GM19193 (cell line): Measurements from ENCODE around the gene PAPSS1.

ENCODE experiments used
- POLR2A ChIP-seq: IDR thresholded peaks from 4 replicates; pipeline ENCODE4 v1.6.1; 2011; ENCODE audit not compliant: insufficient read depth, insufficient read length; ENCODE audit errors: extremely low read depth

The PAPSS1 gene

GRCh38 chr4:107705742-107706556 lies 14.1 kb downstream of the PAPSS1 start:
- no peak for TF ChIP-seq POLR2A

- no peak for TF ChIP-seq POLR2A
These were observed 18.5 kb downstream of the PAPSS1 start for GRCh38 chr4:107701565-107701964.

GRCh38 chr4:107699466-107700206 lies 20.4 kb downstream of the PAPSS1 start:
- no peak for TF ChIP-seq POLR2A

- TF ChIP-seq POLR2A, result no peak
These were observed 26.9 kb downstream of the PAPSS1 start for GRCh38 chr4:107693132-107693531.

- no peak for TF ChIP-seq POLR2A
These were observed 27.8 kb downstream of the PAPSS1 start for GRCh38 chr4:107692202-107692601.

GRCh38 chr4:107691378-107691777 lies 28.7 kb downstream of the PAPSS1 start:
- TF ChIP-seq POLR2A, result no peak

GRCh38 chr4:107689912-107690587 lies 30.0 kb downstream of the PAPSS1 start:
- no peak for TF ChIP-seq POLR2A

- no peak for TF ChIP-seq POLR2A
These were observed 31.6 kb downstream of the PAPSS1 start for GRCh38 chr4:107688421-107688820.

- TF ChIP-seq POLR2A, result no peak
These were observed 34.3 kb downstream of the PAPSS1 start for GRCh38 chr4:107685740-107686139.

GRCh38 chr4:107683873-107684272 lies 36.2 kb downstream of the PAPSS1 start:
- no peak for TF ChIP-seq POLR2A

GRCh38 chr4:107682306-107682705 lies 37.7 kb downstream of the PAPSS1 start:
- no peak for TF ChIP-seq POLR2A

GRCh38 chr4:107669068-107669467 lies 51.0 kb downstream of the PAPSS1 start:
- TF ChIP-seq POLR2A, result no peak

- no peak for TF ChIP-seq POLR2A
These were observed 53.9 kb downstream of the PAPSS1 start for GRCh38 chr4:107666134-107666533.

- no peak for TF ChIP-seq POLR2A
These were observed 55.0 kb downstream of the PAPSS1 start for GRCh38 chr4:107665001-107665400.
